HG02763 (cell line): ENCODE results near the gene PEX11G.

Experiments used
- ATAC-seq: cut with Tn5 transposase; IDR thresholded peaks from one replicate; pipeline ENCODE4 v1.9.1; 2021; ENCODE audit warnings: mild to moderate bottlenecking, moderate library complexity; ENCODE audit not compliant: unreplicated experiment

Gene PEX11G

DNA sequence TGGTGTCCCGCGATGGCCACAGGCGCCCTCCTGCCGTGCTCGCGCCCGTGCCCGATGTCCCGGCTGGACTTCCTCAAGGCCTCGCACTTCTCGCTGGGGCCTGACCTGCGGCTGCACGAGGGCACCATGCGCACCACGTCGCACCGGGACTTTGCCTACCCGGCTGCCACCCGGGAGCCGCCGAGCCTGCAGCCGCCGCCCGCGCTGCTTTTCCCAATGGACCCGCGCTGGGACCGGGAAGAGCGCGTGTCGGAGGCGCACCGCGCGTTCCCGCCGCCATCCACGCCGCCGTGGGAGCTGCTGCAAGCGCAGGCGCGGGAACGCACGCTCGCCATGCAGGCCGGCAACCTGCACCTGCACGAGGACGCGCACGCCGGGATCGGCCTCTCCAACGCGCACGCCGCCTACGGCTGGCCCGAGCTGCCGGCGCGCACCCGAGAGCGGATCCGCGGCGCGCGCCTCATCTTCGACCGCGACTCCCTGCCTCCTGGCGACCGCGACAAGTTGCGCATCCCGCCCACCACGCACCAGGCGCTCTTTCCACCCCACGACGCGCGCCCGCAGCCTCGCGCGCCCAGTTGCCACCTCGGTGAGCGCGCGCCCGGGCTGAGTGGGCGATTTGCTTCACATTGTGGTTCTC, 12.1 kb upstream of the PEX11G start:
- ATAC-seq, result no peak

DNA sequence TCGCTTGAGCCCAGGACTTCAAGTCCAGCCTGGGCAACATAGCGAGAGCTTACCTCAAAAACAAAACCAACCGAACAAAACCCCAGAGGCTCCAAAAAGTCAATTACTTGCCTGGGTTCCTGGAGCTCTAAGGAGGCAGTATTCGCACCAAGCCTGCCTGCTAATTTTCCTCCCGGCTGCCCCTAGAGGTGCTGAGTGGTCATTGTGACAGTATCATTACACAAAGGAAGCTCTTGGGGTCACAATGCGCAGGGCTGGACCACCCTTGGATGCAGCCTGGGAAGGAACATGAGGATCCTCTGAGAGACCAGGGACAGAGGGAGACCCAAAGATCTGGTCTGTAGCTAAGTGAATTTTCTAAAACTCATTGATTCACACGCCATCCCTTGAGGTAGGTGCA, 8.5 kb upstream of the PEX11G start:
- ATAC-seq, result no peak

GRCh38 chr19:7494416-7495098, 5.7 kb upstream of the PEX11G start:
- no peak for ATAC-seq

GRCh38 chr19:7492558-7492957, 3.7 kb upstream of the PEX11G start:
- ATAC-seq, result no peak

DNA sequence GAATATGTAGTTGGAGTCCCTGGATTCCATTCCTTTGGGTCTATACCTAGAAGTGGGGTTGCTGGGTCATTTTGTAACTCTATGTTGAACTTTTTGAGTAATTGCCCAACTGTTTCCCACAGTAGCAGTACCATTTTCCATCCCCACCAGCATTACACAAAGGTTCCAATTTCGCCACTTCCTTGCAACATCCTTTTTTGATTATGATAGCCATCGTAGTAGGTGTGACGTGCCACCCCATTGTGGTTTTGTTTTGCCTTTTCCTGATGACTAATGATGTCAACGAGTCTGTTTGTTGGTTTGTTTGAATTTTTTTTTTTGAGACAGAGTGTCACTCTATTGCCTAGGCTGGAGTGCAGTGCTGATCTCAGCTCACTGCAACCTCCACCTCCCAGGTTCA, 3.3 kb upstream of the PEX11G start:
- no peak for ATAC-seq

DNA sequence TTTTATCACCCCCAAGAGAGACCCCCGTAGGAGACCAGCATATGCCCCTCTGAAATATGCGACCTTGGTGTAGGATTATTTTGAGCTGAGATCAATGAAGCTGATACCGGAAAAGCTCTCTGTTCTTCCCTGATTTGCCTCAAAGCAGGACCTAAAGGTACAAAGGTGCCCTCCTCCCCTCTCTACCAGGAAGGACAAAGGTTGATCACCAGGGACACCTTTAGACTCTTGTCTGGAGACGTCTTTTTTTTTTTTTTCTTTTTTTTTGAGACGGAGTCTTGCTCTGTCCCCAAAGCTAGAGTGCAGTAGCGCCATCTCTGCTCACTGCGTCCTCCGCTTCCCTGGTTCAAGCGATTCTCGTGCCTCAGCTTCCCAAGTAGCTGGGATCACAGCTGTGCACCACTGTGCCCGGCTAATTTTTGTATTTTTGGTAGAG, 792 bp upstream of the PEX11G start:
- ATAC-seq, result no peak

GRCh38 chr19:7486923-7487322, 1.9 kb downstream of the PEX11G start:
- ATAC-seq, result no peak

DNA sequence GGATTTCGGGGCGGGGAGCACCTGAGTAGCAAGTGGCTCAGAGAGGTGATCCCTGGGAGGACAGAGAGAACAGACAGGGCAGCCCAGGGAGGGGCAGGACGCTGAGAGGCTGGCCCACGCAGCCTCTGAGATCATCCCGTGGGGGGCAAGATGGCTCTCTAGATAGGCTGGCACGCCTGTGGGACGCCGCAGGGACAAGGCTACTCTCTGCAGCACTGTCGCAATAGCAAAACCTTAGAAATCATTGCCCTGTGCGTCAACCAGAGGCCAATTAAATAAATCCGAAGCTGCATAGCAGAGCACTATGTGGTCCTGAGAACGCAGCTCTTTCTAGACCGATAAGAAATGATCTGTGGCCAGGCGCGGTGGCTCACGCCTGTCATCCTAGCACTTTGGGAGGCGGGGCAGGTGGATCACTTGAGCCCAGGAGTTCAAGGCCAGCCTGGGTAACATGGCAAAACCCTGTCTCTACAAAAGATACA, 5.1 kb downstream of the PEX11G start:
- no peak for ATAC-seq

GRCh38 chr19:7482584-7483439, 6.0 kb downstream of the PEX11G start:
- no peak for ATAC-seq

GRCh38 chr19:7480970-7481255, 7.9 kb downstream of the PEX11G start:
- no peak for ATAC-seq

- ATAC-seq, result no peak
These were observed 8.4 kb downstream of the PEX11G start for GRCh38 chr19:7480222-7480969.

GRCh38 chr19:7478843-7479227, 10.0 kb downstream of the PEX11G start:
- ATAC-seq, result no peak

GRCh38 chr19:7478173-7478842, 10.5 kb downstream of the PEX11G start:
- no peak for ATAC-seq

GRCh38 chr19:7477758-7478157, 11.1 kb downstream of the PEX11G start:
- no peak for ATAC-seq

DNA sequence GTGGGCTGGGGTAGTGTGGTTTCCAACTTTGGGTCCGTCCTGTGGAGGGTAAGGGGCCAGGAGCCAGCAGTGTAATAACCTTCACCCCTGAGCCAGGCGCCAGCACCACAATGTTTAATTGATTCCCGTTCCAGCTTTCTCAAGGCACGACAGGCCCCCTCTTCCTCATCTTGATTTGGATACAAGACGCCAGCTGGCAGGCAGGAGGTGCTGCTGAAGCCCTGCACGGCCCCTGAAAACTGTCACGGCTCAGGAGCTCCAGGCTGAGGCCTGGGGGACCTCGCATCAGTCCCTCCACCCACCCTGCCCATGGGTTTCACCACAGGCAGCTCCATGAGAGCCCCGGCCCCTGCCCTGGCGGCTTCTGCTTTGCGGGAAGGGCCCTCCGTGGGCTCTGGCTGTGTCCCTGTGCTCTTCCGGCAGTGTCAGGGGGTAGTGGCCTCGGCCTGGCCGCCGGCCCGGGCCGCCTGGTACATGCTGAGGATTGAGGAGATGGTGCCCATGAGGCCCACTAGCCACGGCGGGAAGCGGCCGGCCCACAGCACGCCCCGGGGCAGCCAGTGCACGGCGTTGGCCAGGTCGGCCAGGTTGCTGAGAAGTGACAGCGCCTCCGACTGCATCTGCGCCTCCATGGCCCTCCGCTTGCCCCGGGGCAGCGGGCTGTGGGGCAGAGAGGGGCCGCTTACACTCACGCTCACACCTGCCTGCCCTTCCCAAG, 11.9 kb downstream of the PEX11G start:
- ATAC-seq, result no peak

DNA sequence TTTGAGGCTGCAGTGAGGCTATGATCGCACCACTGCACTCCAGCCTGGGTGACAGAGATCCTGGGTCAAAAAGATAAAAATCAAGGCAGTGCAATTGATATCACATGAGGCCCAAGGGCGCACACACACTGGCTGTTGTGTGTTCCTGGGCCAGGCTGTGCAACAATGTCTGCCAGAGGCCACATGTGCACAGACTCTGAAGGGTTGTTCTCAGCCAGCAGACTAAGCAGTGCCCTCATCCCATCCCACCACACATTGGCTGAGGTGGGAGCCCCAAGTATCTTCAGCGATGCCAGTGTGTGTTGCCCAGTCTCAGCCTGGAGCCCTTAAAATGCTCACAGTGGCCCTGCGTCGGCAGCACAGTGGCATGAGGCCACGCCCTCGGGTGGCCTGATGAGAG, 12.6 kb downstream of the PEX11G start:
- no peak for ATAC-seq

DNA sequence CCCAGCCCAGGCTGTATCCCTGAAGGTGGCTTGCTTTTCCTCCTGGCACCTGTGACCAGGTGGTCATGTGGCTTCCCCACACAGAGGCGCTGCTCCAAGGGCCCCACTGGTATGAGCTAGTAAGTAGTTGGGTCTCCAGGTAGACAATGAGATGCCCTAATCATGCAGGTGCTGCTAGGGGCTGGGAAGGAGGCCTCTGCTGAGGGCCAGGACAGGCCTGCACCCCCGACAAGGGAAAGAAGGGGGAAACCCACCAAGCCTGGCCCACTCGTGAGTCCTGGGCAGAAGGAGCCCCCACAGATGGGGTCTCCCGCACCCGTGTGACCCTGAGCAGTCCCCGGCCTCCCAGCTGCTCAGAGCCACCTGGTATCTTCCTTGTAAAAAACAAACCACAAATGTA, 13.2 kb downstream of the PEX11G start:
- ATAC-seq, result no peak

DNA sequence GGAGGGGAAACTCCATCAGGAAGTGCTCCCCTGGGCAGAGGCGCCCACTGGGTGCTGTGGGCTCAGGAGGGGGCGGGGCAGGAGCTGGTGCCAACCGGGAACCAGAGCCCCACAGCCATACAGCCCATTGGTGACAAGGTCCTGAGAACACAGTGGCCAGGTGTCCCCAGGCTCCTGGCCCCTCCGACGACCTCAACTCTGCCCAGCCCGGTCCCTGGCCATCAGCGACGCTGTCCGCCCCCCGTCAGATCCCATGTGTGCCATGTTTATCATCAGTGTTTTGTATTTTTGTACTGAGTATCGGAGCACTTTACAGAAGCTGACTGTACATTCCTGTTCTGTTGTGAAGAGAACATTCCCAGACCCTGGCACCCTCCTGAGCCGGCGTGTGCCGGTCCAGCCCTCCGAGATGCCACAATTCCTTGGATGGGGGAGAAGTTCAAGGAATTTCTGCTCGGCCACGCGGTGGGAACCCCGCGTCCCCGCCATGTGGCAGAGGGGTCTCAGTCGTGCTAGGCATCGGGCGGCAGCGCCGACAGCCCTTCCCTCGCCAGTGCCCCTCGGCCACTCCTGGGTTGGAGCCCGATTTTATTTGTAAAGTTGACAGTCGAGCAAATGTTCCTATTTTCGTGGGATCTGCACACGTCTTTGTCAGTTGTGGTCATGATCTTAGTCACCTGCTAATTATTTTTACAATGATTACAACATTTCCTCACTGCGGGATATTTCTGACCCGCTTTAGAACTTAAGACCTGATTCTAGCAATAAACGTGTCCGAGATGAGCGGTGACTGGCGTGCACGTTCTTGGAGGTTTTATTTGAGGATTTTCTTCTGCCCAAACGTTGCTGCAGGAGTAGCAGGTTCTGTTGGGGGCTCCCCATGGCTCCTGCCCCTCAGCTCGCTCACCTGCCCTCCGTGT, 16.9 kb downstream of the PEX11G start:
- no peak for ATAC-seq
